Measurements from ENCODE around the gene SLC4A8.

Gene SLC4A8

DNA sequence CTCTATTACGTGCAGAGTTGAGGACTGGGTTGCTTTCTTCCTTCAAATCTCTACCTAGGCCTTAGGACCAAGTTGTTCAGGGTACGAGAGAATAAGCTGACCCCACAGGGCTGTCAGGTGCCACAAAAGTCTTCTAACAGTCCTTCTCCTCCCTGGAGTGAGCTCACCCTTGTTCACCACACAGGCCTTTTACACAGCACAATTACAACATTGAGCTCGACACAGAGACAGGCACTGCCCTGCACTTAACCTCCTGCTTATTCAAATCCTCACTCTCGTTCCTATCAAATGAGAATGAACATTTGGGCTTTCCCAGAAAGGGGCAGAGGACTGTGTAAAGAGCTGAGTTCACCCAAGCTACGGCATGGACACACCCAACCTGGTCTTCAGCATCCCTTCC lies 35.8 kb upstream of the SLC4A8 start:
- Histone ChIP-seq H3K4me3 (ENCODE audit: low read depth in 1 of 2, low read length in 2 of 2) (no peak overlapping the region), H3K9me3 (ENCODE audit: low read length) (no peaks in the 10 kb centered on the region), H3K27me3 (ENCODE audit: control insufficient read depth in 1 of 2, insufficient read depth in 2 of 2, low read length in 2 of 2) (peaks cover 0 to 30% of the 10 kb centered on the region in 2 donors), H3K4me1 (ENCODE audit: insufficient read depth, low read length) (peaks cover 4% of the 10 kb centered on the region), H3K36me3 (ENCODE audit: insufficient read depth, low read length) (no peaks in the 10 kb centered on the region), H3K27ac (ENCODE audit: low read depth, low read length) (no peak overlapping the region), H3K9ac (ENCODE audit: low read length) (no peak overlapping the region)

GRCh38 chr12:51389302-51389999 lies 35.2 kb upstream of the SLC4A8 start:
- Histone ChIP-seq H3K4me1 (ENCODE audit: insufficient read depth, low read length) (peaks cover 4% of the 10 kb centered on the region), H3K27ac (ENCODE audit: low read depth, low read length) (no peak overlapping the region), H3K9ac (ENCODE audit: low read length) (no peak overlapping the region)

DNA sequence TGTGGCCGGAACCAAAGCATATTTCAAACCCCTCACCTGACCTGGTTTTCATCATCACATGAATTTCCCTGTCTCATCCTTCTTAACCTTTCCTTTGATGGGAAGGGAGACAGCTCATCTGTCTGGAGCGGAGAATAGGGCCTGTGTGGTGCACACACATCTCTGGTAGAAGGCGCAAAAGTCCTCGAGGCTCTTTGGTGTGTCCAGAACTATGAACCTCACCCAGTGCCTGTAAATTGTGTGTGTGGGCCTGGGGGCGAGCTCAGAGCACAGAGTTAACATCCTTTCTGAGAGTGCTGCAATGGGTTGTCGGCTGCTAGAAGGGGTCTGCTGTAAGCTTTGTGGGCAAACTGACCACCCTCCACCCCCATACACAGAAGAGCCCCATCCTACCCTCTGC lies 34.2 kb upstream of the SLC4A8 start:
- peaks cover 0 to 30% of the 10 kb centered on the region in 2 donors for H3K27me3 ChIP-seq (ENCODE audit: control insufficient read depth in 1 of 2, insufficient read depth in 2 of 2, low read length in 2 of 2)
- no peak overlapping the region for H3K9ac ChIP-seq (ENCODE audit: low read length)
- no peak overlapping the region for H3K4me3 ChIP-seq (ENCODE audit: low read depth in 1 of 2, low read length in 2 of 2)

More at GRCh38 chr12:51389302-51389999, 35.2 kb upstream of the SLC4A8 start:
- no peak overlapping the region for H3K4me3 ChIP-seq (ENCODE audit: low read depth in 1 of 2, low read length in 2 of 2)
- H3K27me3 ChIP-seq (ENCODE audit: control insufficient read depth in 1 of 2, insufficient read depth in 2 of 2, low read length in 2 of 2), result peaks cover 0 to 30% of the 10 kb centered on the region in 2 donors
- H3K36me3 ChIP-seq (ENCODE audit: insufficient read depth, low read length), result no peaks in the 10 kb centered on the region
- H3K9me3 ChIP-seq (ENCODE audit: low read length), result no peaks in the 10 kb centered on the region

DNA sequence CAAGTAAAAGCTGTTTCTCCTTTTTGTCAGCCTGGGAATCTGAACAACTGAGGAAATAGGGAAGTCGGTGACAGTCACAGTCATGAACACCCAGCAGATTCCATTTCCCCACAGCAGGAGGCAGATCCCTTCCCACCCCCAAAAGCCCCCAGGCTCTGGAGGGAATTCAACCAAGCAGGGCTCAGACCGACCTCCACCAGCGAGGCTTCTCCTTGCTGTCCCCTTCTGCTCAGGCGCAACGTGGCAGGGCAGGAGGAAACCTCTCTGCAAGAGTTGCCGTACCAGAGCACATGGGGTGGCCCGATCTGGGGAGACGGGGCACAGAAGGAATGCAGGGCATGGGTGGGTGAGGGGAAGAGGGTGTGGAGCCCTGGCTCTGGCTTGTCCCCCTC lies 33.7 kb upstream of the SLC4A8 start:
- no peak overlapping the region for H3K27ac ChIP-seq (ENCODE audit: low read depth, low read length)
- H3K27me3 ChIP-seq (ENCODE audit: control insufficient read depth in 1 of 2, insufficient read depth in 2 of 2, low read length in 2 of 2), result peaks cover 0 to 30% of the 10 kb centered on the region in 2 donors
- no peak overlapping the region for H3K9ac ChIP-seq (ENCODE audit: low read length)
- H3K9me3 ChIP-seq (ENCODE audit: low read length), result no peaks in the 10 kb centered on the region
- peak overlapping the region; percentile 35 to 61 for H3K4me3 ChIP-seq (ENCODE audit: low read depth in 1 of 2, low read length in 2 of 2)
- H3K36me3 ChIP-seq (ENCODE audit: insufficient read depth, low read length), result no peaks in the 10 kb centered on the region
- peaks cover 4% of the 10 kb centered on the region for H3K4me1 ChIP-seq (ENCODE audit: insufficient read depth, low read length)

More for the DNA sequence above, 34.2 kb upstream of the SLC4A8 start:
- Histone ChIP-seq H3K9me3 (ENCODE audit: low read length) (no peaks in the 10 kb centered on the region), H3K36me3 (ENCODE audit: insufficient read depth, low read length) (no peaks in the 10 kb centered on the region), H3K4me1 (ENCODE audit: insufficient read depth, low read length) (peaks cover 4% of the 10 kb centered on the region), H3K27ac (ENCODE audit: low read depth, low read length) (no peak overlapping the region)

GRCh38 chr12:51391283-51392123 lies 33.1 kb upstream of the SLC4A8 start, which contains the start of gene GALNT6:
Gene GALNT6 (minus strand): TSS chr12:51391406. CDS start chr12:51379781, 11,625 bp downstream.
- H3K4me3 ChIP-seq (ENCODE audit: low read depth in 1 of 2, low read length in 2 of 2), result peak within 1 kb of the TSS; percentile 35 to 61
- H3K4me1 ChIP-seq (ENCODE audit: insufficient read depth, low read length), result peaks cover 4% of the 10 kb centered on the region
- no peak within 1 kb of the TSS for H3K9ac ChIP-seq (ENCODE audit: low read length)
- H3K27ac ChIP-seq (ENCODE audit: low read depth, low read length), result no peak within 1 kb of the TSS
- no peaks in the 10 kb centered on the region for H3K9me3 ChIP-seq (ENCODE audit: low read length)
- H3K36me3 ChIP-seq (ENCODE audit: insufficient read depth, low read length), result no peaks in the 10 kb centered on the region
- H3K27me3 ChIP-seq (ENCODE audit: control insufficient read depth in 1 of 2, insufficient read depth in 2 of 2, low read length in 2 of 2), result peaks cover 0 to 30% of the 10 kb centered on the region in 2 donors

DNA sequence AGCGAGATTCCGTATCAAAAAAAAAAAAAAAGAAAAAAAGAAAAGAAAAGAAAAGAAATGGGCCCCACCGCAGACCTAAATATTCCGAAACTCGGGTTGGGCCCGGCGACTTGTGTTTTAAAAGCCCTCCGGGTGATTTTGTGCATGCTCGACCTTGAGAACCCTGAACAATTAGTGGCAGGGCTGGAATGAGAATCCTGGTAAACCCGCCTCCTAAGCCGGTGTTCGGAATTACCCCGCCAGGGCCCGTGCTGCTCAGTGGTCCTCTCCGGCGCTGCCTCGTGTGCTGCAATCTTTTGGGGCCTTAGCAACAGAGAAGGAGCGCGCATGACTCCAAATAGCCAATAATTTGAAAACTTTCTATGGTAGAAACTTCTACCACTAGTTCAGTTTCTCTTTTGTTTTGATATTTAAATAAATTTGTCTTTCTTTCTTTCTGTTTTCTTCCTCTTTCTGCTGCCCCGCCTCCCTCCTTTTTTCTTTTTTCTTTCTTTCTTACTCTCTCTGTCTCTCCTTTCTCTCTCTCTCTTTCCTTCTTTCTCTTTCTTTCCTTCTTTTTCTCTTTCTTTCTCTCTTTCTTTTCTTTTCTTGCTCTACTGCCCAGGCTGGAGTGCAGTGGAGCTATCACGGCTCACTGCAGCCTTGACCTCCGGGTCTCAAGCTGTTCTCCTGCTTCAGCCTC lies 31.9 kb upstream of the SLC4A8 start:
- Histone ChIP-seq H3K9me3 (ENCODE audit: low read length) (no peaks in the 10 kb centered on the region), H3K36me3 (ENCODE audit: insufficient read depth, low read length) (no peaks in the 10 kb centered on the region), H3K4me1 (ENCODE audit: insufficient read depth, low read length) (peaks cover 4% of the 10 kb centered on the region), H3K27me3 (ENCODE audit: control insufficient read depth in 1 of 2, insufficient read depth in 2 of 2, low read length in 2 of 2) (peaks cover 0 to 30% of the 10 kb centered on the region in 2 donors), H3K4me3 (ENCODE audit: low read depth in 1 of 2, low read length in 2 of 2) (no peak overlapping the region), H3K9ac (ENCODE audit: low read length) (no peak overlapping the region), H3K27ac (ENCODE audit: low read depth, low read length) (no peak overlapping the region)

DNA sequence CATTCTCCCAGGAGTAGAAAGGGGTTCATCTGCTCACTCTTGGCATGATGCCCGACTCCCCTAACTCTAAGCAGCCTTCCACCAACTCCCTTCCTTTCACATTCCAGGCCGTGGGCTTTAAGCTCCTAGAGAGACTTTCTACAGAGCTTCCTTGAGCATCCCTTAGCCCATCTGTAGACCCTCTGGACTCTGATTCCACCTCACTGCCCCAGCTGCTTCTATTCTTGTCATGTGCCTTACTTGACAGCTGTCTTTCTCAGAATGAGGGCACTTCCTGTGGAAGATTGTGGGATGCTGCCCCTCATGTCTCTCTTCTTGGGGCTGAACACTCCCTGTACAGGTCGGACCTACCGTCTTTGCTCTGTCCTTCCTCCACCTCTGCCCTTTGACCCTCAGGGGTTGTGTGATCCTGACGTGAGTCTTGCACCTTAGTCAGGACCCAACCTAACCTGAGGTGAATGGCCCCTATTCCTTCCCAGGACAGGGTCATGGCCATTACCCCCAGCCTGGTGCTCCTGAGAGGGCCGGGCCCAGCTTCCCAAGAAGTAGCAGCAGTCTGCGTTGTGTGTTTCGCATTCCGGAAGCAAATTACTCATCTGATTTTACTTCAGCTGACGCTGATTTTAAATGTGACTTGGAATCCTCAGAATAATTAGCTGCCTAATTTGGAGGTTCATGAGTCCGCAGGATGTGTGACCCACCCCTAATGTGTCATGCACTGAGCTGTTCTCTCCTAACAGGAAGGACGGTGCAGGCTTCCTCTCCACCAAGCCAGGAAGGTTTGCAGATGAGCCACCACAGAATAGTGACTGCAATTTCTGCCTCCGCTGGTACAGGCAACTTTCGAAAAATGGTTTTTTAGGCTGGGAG lies 30.7 kb upstream of the SLC4A8 start:
- no peak overlapping the region for H3K27ac ChIP-seq (ENCODE audit: low read depth, low read length)
- H3K4me1 ChIP-seq (ENCODE audit: insufficient read depth, low read length), result peaks cover 4% of the 10 kb centered on the region
- no peaks in the 10 kb centered on the region for H3K36me3 ChIP-seq (ENCODE audit: insufficient read depth, low read length)
- H3K4me3 ChIP-seq (ENCODE audit: low read depth in 1 of 2, low read length in 2 of 2), result no peak overlapping the region
- H3K27me3 ChIP-seq (ENCODE audit: control insufficient read depth in 1 of 2, insufficient read depth in 2 of 2, low read length in 2 of 2), result peaks cover 0 to 30% of the 10 kb centered on the region in 2 donors
- no peaks in the 10 kb centered on the region for H3K9me3 ChIP-seq (ENCODE audit: low read length)
- H3K9ac ChIP-seq (ENCODE audit: low read length), result no peak overlapping the region

DNA sequence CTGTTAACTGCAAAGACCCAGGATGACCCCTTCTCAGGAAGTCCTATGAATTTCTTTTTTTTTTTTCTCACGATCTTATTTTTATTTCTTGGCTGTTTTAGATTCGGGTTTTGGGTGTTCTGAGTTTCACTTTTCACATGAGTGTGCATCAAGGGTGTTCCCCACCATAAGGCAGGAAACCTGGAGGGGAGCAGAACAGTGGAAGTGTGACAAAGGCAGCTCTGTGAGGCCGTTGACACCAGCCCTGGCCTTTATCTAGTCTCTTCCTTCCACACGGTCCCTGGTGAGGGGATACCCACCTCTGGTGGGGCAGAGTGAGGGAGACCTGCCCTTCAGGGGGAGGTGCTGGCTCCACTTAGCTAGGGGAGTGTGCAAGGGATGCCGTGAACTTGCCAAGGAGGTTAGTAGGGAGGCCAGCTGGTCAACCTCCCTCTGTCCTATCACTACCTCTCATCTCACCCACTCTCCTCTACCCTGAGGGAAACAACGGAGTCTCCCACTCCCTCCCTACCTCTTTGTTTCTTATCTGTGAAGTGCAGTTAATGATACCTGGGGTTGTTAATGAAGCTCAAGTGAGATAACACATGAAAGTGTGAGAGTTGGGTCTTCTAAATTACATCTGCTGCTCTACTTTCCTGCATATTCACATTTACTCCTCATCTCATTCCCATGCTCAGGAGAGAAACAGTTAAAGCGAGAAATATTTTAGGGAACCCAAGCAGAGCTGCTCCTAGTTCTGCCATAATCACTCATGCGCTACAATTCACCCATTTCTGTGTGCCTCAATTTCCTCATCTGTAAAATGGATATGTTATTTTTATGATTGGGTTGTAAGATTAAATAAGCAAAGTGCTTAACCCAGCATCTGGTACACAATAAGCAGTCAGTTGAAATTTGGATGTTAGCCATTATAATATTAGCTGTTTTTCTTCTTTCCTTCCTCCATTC lies 29.1 kb upstream of the SLC4A8 start:
- H3K36me3 ChIP-seq (ENCODE audit: insufficient read depth, low read length), result no peaks in the 10 kb centered on the region
- H3K27me3 ChIP-seq (ENCODE audit: control insufficient read depth in 1 of 2, insufficient read depth in 2 of 2, low read length in 2 of 2), result peaks cover 0 to 29% of the 10 kb centered on the region in 2 donors
- H3K27ac ChIP-seq (ENCODE audit: low read depth, low read length), result no peak overlapping the region
- H3K9ac ChIP-seq (ENCODE audit: low read length), result no peak overlapping the region
- H3K9me3 ChIP-seq (ENCODE audit: low read length), result no peaks in the 10 kb centered on the region
- H3K4me3 ChIP-seq (ENCODE audit: low read depth in 1 of 2, low read length in 2 of 2), result no peak overlapping the region
- peaks cover 4% of the 10 kb centered on the region for H3K4me1 ChIP-seq (ENCODE audit: insufficient read depth, low read length)

GRCh38 chr12:51397670-51398069 lies 27.0 kb upstream of the SLC4A8 start:
- no peaks in the 10 kb centered on the region for H3K36me3 ChIP-seq (ENCODE audit: insufficient read depth, low read length)
- H3K4me1 ChIP-seq (ENCODE audit: insufficient read depth, low read length), result no peaks in the 10 kb centered on the region
- no peaks in the 10 kb centered on the region for H3K9me3 ChIP-seq (ENCODE audit: low read length)
- H3K9ac ChIP-seq (ENCODE audit: low read length), result no peak overlapping the region
- H3K27ac ChIP-seq (ENCODE audit: low read depth, low read length), result no peak overlapping the region
- peaks cover 0 to 8% of the 10 kb centered on the region in 2 donors for H3K27me3 ChIP-seq (ENCODE audit: control insufficient read depth in 1 of 2, insufficient read depth in 2 of 2, low read length in 2 of 2)
- no peak overlapping the region for H3K4me3 ChIP-seq (ENCODE audit: low read depth in 1 of 2, low read length in 2 of 2)

DNA sequence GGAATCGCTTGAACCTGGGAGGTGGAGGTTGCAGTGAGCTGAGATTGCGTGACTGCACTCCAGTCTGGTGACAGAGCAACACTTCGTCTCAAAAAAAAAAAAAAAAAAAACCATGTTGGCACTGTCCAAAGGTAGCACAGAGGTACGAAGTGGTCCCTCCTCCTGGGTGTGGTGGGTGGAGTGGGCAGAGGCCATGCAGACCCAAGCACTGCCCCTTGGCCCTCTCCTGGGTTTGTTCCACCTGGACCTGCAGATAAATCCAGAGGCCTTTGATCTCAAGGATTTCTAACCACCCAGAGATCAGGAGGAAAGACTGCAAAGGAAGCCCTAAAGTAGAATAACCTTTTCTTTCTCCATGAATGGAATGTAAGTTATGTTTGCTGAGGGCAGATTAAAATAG lies 24.7 kb upstream of the SLC4A8 start:
- no peak overlapping the region for H3K9ac ChIP-seq (ENCODE audit: low read length)

More for the DNA sequence above, 24.7 kb upstream of the SLC4A8 start:
- Histone ChIP-seq H3K9me3 (ENCODE audit: low read length) (no peaks in the 10 kb centered on the region), H3K27me3 (ENCODE audit: control insufficient read depth in 1 of 2, insufficient read depth in 2 of 2, low read length in 2 of 2) (no peaks in the 10 kb centered on the region), H3K27ac (ENCODE audit: low read depth, low read length) (no peak overlapping the region), H3K4me3 (ENCODE audit: low read depth in 1 of 2, low read length in 2 of 2) (no peak overlapping the region), H3K4me1 (ENCODE audit: insufficient read depth, low read length) (no peaks in the 10 kb centered on the region), H3K36me3 (ENCODE audit: insufficient read depth, low read length) (no peaks in the 10 kb centered on the region)

All from muscle layer of colon (tissue), 2 donors.